ENCODE data around the gene TMEM203.

DNA sequence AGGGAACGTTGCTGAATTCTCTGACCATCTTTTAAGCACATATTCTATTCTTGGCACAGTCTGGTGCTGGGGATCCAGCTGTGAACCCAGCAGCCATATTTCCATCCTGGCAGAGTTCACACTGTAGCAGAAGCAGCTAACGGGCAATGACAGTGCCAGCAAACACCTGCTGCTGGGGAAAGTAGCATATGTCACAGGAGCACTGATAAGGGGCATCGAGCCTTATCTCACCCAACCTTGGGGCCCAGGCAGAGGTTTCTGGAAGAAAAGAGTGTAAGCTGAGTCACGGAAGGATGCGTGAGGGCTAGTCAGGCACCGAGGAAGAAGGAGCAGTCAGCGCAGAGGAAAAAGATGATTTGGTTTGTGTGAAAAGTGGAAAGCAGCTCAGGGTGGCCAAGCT, 1.2 kb upstream of the TMEM203 start:
- TF ChIP-seq ETV6 (CRISPR knock-in tag; IDR thresholded peaks at IDR 0.05), result no peak
- TF ChIP-seq ZNF121 (CRISPR knock-in tag; IDR thresholded peaks at IDR 0.05), result no peak
- TF ChIP-seq, protein P1, sequence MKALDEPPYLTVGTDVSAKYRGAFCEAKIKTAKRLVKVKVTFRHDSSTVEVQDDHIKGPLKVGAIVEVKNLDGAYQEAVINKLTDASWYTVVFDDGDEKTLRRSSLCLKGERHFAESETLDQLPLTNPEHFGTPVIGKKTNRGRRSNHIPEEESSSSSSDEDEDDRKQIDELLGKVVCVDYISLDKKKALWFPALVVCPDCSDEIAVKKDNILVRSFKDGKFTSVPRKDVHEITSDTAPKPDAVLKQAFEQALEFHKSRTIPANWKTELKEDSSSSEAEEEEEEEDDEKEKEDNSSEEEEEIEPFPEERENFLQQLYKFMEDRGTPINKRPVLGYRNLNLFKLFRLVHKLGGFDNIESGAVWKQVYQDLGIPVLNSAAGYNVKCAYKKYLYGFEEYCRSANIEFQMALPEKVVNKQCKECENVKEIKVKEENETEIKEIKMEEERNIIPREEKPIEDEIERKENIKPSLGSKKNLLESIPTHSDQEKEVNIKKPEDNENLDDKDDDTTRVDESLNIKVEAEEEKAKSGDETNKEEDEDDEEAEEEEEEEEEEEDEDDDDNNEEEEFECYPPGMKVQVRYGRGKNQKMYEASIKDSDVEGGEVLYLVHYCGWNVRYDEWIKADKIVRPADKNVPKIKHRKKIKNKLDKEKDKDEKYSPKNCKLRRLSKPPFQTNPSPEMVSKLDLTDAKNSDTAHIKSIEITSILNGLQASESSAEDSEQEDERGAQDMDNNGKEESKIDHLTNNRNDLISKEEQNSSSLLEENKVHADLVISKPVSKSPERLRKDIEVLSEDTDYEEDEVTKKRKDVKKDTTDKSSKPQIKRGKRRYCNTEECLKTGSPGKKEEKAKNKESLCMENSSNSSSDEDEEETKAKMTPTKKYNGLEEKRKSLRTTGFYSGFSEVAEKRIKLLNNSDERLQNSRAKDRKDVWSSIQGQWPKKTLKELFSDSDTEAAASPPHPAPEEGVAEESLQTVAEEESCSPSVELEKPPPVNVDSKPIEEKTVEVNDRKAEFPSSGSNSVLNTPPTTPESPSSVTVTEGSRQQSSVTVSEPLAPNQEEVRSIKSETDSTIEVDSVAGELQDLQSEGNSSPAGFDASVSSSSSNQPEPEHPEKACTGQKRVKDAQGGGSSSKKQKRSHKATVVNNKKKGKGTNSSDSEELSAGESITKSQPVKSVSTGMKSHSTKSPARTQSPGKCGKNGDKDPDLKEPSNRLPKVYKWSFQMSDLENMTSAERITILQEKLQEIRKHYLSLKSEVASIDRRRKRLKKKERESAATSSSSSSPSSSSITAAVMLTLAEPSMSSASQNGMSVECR (CRISPR knock-in tag; IDR thresholded peaks at IDR 0.05; ENCODE audit: borderline replicate concordance), result no peak
- TF ChIP-seq, protein P2, sequence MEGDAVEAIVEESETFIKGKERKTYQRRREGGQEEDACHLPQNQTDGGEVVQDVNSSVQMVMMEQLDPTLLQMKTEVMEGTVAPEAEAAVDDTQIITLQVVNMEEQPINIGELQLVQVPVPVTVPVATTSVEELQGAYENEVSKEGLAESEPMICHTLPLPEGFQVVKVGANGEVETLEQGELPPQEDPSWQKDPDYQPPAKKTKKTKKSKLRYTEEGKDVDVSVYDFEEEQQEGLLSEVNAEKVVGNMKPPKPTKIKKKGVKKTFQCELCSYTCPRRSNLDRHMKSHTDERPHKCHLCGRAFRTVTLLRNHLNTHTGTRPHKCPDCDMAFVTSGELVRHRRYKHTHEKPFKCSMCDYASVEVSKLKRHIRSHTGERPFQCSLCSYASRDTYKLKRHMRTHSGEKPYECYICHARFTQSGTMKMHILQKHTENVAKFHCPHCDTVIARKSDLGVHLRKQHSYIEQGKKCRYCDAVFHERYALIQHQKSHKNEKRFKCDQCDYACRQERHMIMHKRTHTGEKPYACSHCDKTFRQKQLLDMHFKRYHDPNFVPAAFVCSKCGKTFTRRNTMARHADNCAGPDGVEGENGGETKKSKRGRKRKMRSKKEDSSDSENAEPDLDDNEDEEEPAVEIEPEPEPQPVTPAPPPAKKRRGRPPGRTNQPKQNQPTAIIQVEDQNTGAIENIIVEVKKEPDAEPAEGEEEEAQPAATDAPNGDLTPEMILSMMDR (IDR thresholded peaks at IDR 0.05), result no peak
- TF ChIP-seq TEAD4 (CRISPR knock-in tag; IDR thresholded peaks at IDR 0.05), result no peak
- TF ChIP-seq, protein P3, sequence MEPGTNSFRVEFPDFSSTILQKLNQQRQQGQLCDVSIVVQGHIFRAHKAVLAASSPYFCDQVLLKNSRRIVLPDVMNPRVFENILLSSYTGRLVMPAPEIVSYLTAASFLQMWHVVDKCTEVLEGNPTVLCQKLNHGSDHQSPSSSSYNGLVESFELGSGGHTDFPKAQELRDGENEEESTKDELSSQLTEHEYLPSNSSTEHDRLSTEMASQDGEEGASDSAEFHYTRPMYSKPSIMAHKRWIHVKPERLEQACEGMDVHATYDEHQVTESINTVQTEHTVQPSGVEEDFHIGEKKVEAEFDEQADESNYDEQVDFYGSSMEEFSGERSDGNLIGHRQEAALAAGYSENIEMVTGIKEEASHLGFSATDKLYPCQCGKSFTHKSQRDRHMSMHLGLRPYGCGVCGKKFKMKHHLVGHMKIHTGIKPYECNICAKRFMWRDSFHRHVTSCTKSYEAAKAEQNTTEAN (CRISPR knock-in tag; IDR thresholded peaks at IDR 0.05), result no peak
- TF ChIP-seq, protein P4, sequence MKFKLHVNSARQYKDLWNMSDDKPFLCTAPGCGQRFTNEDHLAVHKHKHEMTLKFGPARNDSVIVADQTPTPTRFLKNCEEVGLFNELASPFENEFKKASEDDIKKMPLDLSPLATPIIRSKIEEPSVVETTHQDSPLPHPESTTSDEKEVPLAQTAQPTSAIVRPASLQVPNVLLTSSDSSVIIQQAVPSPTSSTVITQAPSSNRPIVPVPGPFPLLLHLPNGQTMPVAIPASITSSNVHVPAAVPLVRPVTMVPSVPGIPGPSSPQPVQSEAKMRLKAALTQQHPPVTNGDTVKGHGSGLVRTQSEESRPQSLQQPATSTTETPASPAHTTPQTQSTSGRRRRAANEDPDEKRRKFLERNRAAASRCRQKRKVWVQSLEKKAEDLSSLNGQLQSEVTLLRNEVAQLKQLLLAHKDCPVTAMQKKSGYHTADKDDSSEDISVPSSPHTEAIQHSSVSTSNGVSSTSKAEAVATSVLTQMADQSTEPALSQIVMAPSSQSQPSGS (CRISPR knock-in tag; IDR thresholded peaks at IDR 0.05; ENCODE audit: borderline replicate concordance, low read depth), result no peak
- no peak for TF ChIP-seq CREB1 (CRISPR knock-in tag; IDR thresholded peaks at IDR 0.05)
- TF ChIP-seq, protein P5, sequence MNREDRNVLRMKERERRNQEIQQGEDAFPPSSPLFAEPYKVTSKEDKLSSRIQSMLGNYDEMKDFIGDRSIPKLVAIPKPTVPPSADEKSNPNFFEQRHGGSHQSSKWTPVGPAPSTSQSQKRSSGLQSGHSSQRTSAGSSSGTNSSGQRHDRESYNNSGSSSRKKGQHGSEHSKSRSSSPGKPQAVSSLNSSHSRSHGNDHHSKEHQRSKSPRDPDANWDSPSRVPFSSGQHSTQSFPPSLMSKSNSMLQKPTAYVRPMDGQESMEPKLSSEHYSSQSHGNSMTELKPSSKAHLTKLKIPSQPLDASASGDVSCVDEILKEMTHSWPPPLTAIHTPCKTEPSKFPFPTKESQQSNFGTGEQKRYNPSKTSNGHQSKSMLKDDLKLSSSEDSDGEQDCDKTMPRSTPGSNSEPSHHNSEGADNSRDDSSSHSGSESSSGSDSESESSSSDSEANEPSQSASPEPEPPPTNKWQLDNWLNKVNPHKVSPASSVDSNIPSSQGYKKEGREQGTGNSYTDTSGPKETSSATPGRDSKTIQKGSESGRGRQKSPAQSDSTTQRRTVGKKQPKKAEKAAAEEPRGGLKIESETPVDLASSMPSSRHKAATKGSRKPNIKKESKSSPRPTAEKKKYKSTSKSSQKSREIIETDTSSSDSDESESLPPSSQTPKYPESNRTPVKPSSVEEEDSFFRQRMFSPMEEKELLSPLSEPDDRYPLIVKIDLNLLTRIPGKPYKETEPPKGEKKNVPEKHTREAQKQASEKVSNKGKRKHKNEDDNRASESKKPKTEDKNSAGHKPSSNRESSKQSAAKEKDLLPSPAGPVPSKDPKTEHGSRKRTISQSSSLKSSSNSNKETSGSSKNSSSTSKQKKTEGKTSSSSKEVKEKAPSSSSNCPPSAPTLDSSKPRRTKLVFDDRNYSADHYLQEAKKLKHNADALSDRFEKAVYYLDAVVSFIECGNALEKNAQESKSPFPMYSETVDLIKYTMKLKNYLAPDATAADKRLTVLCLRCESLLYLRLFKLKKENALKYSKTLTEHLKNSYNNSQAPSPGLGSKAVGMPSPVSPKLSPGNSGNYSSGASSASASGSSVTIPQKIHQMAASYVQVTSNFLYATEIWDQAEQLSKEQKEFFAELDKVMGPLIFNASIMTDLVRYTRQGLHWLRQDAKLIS (CRISPR knock-in tag; IDR thresholded peaks at IDR 0.05; ENCODE audit: borderline replicate concordance), result no peak
- TF ChIP-seq, protein P6, sequence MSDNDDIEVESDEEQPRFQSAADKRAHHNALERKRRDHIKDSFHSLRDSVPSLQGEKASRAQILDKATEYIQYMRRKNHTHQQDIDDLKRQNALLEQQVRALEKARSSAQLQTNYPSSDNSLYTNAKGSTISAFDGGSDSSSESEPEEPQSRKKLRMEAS (CRISPR knock-in tag; IDR thresholded peaks at IDR 0.05), result no peak

Data from WTC11 (cell line).